HG02840 (cell line): ENCODE data around the gene ECI1.
"Not testable (repeated sequence)": the region's sequence is repeated elsewhere in the genome, so short reads cannot be mapped to it uniquely, and the experiment has no call there.

Experiments used
- ATAC-seq: cut with Tn5 transposase; IDR thresholded peaks from one replicate; pipeline ENCODE4 v1.9.1; 2021; ENCODE audit warnings: mild to moderate bottlenecking, moderate library complexity, moderate number of reproducible peaks; ENCODE audit not compliant: unreplicated experiment, low FRiP score

The ECI1 gene

GRCh38 chr16:2280981-2281542, 29.7 kb upstream of the ECI1 start:
- no peak for ATAC-seq

- ATAC-seq = no peak
Measured at GRCh38 chr16:2280461-2280860, 29.1 kb upstream of the ECI1 start.

GRCh38 chr16:2278956-2279800, 27.8 kb upstream of the ECI1 start:
- ATAC-seq = no peak

GRCh38 chr16:2278272-2278608, 26.9 kb upstream of the ECI1 start:
- ATAC-seq = no peak

- ATAC-seq = no peak
Measured at GRCh38 chr16:2277466-2278271, 26.3 kb upstream of the ECI1 start.

- no peak for ATAC-seq
Measured at GRCh38 chr16:2276368-2277195, 25.2 kb upstream of the ECI1 start.

GRCh38 chr16:2275476-2276367, 24.3 kb upstream of the ECI1 start:
- ATAC-seq = no peak

GRCh38 chr16:2273931-2274330, 22.5 kb upstream of the ECI1 start:
- ATAC-seq = no peak

- ATAC-seq = no peak
Measured at GRCh38 chr16:2273484-2273883, 22.1 kb upstream of the ECI1 start.

GRCh38 chr16:2271848-2272461, 20.6 kb upstream of the ECI1 start:
- ATAC-seq = no peak

- no peak for ATAC-seq
Measured at GRCh38 chr16:2270588-2271470, 19.4 kb upstream of the ECI1 start.

- no peak for ATAC-seq
Measured at GRCh38 chr16:2270070-2270462, 18.7 kb upstream of the ECI1 start.

- peak; percentile 75 for ATAC-seq
Measured at GRCh38 chr16:2267913-2268666, 16.7 kb upstream of the ECI1 start, which contains the start of gene RNPS1. RNPS1 (minus strand) TSS chr16:2268126; CDS start chr16:2264643, 3,483 bp downstream.

GRCh38 chr16:2267505-2267912, 16.1 kb upstream of the ECI1 start:
- peak; percentile 61 for ATAC-seq

- not testable (repeated sequence) for ATAC-seq
Measured at GRCh38 chr16:2266887-2267286, 15.5 kb upstream of the ECI1 start.

GRCh38 chr16:2263026-2263425, 11.6 kb upstream of the ECI1 start:
- not testable (repeated sequence) for ATAC-seq

- ATAC-seq = no peak
Measured at GRCh38 chr16:2260250-2260649, 8.9 kb upstream of the ECI1 start.
